Ascending aorta (tissue), 2 donors: ENCODE results near the gene INPP5B. TPM values are rescaled to one million over a fixed set of nuclear protein-coding genes. Genes with fewer than 3 reads are reported as not detected.

Experiments used
- DNase-seq, 2 donors: peaks; one replicate each; pipeline ENCODE4 v3.0.0-alpha.2; 2019; ENCODE audit warnings: low spot score in 2 of 2
- H3K27ac ChIP-seq, 2 donors: fragments of 200-600 bp; sonication (generic); one replicate each; pipeline ENCODE4 v1.5.1; 2016 to 2017; ENCODE audit warnings: mild to moderate bottlenecking in 1 of 2
- H3K27me3 ChIP-seq: fragments of 200-600 bp; sonication (generic); one replicate; pipeline ENCODE4 v1.5.1; 2017
- H3K36me3 ChIP-seq, 2 donors: fragments of 200-600 bp; sonication (generic); one replicate each; pipeline ENCODE4 v1.5.1; 2016
- H3K4me1 ChIP-seq, 2 donors: fragments of 200-600 bp; sonication (generic); one replicate each; pipeline ENCODE4 v1.5.1; 2016 to 2017; ENCODE audit warnings: mild to moderate bottlenecking in 1 of 2
- H3K4me3 ChIP-seq, 2 donors: fragments of 200-600 bp; sonication (generic); one replicate each; pipeline ENCODE4 v1.5.1; 2016 to 2017; ENCODE audit warnings: mild to moderate bottlenecking in 1 of 2
- H3K9me3 ChIP-seq, 2 donors: fragments of 200-600 bp; sonication (generic); one replicate each; pipeline ENCODE4 v1.5.1; 2016
- intact Hi-C: fragments of 100-400 bp; cut with DNase I; formaldehyde crosslinking; loops from one replicate; pipeline ENCODE4 v1.15.1; 2023
- total RNA-seq: library from RNA; depleted of rRNA; stranded (reverse); fragments of >200 nt; gene quantifications from one replicate; pipeline ENCODE4 v1.1.0, GENCODE V29; 2016
- TF ChIP-seq, protein P1 (sequence below), 3 experiments: fragments of 200-600 bp in 2 of 3; fragments of 450-650 bp in 1 of 3; sonication (generic) in 2 of 3; IDR thresholded peaks; one replicate each; pipeline ENCODE4 v1.5.1; 2016 to 2019; ENCODE audit warnings: antibody characterized with exemption in 3 of 3, mild to moderate bottlenecking in 1 of 3, moderate library complexity in 1 of 3

Gene INPP5B
- total RNA-seq, 1 donor from 2014 or later: 11.7 TPM

DNA sequence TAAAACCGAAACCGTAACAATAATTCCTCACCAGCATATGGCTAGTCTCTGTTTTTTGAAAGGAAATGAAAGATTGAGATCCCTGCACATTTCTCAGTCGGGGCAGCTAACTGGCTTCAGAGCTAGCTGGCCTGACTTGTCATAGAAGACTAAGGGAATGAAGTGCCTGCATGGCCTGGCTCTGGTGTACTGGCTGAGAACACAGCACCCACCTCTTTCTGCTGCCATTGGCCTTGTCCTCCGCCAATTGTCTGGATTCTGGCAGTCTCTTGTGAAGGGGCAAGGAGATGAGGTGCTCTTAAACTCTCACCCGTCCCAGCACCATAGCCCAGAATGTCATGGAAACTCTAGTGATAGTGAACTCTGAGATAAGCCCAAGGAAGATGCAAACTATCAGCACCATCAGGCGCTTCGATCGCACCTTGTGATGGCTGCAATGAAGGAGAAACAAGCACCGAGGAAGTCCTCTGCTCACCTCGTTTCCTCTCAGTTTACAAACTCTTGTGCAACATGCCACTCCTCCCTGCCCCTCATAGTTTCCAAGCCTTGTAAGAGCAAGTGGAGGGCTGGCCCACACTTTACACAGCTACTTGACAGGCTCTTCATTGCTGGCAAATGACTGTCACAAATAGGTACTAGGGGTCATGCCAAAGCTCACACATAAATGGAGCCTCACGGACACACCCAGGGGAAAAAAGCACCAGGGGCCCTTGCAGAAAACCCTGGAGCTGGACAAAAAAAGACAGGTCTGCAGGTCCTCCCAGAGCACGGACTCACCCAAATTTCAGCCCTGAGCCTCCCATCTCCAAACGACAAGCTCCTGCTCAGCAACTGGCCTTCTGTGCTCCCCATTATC, 16.4 kb downstream of the INPP5B start:
- H3K4me3 ChIP-seq: peak overlapping the region; percentile 82 to 94
- H3K27ac ChIP-seq: peak overlapping the region; percentile 79 to 83

DNA sequence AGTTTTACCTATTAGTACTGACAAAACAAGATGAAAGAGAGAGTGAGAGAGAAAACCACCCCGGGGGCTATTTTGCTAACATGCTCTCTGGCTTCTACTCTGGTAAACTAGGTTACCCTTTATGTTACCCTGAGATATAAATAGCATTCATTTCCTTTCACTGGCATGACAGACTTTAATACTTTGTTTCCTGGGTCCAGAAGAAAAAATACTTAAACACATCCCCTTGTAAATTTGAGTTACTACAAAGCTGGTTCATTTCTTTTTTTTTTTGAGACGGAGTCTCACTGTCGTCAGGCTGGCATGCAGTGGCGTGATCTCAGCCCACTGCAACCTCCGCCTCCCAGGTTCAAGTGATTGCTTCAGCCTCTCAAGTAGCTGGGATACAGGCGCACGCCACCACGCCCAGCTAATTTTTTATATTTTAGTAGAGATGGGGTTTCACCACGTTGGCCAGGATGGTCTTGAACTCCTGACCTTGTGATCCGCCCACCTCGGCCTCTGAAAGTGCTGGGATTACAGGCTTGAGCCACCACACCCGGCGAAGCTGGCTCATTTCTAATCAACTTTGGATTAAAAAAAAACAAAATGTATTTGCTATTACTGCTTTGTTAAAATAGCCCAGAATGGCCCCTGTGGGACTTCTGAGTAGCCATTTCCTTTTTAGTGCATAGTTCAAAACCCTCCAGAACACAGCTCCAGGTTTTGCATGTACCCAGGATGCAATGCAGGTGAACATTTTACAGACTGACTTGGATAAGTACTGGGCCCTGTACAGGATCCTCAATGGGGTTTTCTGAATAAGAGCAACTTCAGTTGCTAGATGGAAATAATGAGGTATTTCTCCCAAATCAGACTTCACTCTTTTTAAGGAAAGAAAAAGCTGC, 20.6 kb downstream of the INPP5B start:
- TF ChIP-seq, protein P1, sequence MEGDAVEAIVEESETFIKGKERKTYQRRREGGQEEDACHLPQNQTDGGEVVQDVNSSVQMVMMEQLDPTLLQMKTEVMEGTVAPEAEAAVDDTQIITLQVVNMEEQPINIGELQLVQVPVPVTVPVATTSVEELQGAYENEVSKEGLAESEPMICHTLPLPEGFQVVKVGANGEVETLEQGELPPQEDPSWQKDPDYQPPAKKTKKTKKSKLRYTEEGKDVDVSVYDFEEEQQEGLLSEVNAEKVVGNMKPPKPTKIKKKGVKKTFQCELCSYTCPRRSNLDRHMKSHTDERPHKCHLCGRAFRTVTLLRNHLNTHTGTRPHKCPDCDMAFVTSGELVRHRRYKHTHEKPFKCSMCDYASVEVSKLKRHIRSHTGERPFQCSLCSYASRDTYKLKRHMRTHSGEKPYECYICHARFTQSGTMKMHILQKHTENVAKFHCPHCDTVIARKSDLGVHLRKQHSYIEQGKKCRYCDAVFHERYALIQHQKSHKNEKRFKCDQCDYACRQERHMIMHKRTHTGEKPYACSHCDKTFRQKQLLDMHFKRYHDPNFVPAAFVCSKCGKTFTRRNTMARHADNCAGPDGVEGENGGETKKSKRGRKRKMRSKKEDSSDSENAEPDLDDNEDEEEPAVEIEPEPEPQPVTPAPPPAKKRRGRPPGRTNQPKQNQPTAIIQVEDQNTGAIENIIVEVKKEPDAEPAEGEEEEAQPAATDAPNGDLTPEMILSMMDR (IDR thresholded peaks at IDR 0.05): no peak
- Histone ChIP-seq H3K27ac (peak overlapping the region; percentile 49 to 68), H3K4me1 (peaks cover 4 to 16% of the 10 kb centered on the region in 2 donors), H3K4me3 (no peak overlapping the region), H3K36me3 (peaks cover 0 to 19% of the 10 kb centered on the region in 2 donors), H3K9me3 (no peaks in the 10 kb centered on the region), H3K27me3 (no peaks in the 10 kb centered on the region)
- intact Hi-C loops: no loop called here
- DNase-seq: no peak

More for the DNA sequence above, 16.4 kb downstream of the INPP5B start:
- peaks cover 4 to 22% of the 10 kb centered on the region in 2 donors for H3K4me1 ChIP-seq
- H3K36me3 ChIP-seq: peaks cover 4 to 10% of the 10 kb centered on the region in 2 donors
- H3K27me3 ChIP-seq: no peaks in the 10 kb centered on the region
- TF ChIP-seq, protein P1 (IDR thresholded peaks at IDR 0.05): no peak
- intact Hi-C loops: loop anchor here (2.0 to 5.0 kb wide), 4 partner anchors 16 to 72 kb away; partner anchors contain the start of genes INPP5B and MTF1
- H3K9me3 ChIP-seq: no peaks in the 10 kb centered on the region
- peak in 1 of 2 donors; percentile 73 for DNase-seq

DNA sequence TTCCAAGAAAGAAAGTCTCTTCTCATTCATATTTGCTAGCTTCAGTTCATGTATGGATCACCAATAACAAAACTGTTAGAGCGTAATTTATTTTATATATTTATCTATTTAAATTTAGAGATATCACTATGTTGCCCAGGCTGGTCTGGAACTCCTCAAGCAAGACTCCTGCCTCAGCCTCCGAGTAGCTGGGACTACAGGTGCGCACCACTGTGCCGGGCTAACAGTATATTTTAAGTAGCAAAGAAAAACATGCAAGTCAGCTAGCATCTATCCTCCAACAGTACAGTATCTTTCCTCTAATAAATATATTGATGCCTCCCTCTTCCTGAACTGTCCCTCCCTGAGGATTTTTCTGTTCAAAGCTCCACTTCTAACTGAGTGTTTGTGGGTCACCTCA, 21.5 kb downstream of the INPP5B start:
- TF ChIP-seq, protein P1 (IDR thresholded peaks at IDR 0.05): no peak
- peaks cover 4 to 8% of the 10 kb centered on the region in 2 donors for H3K4me1 ChIP-seq
- DNase-seq: no peak
- intact Hi-C loops: no loop called here
- no peaks in the 10 kb centered on the region for H3K27me3 ChIP-seq
- H3K9me3 ChIP-seq: no peaks in the 10 kb centered on the region
- no peak overlapping the region for H3K4me3 ChIP-seq
- peaks cover 0 to 19% of the 10 kb centered on the region in 2 donors for H3K36me3 ChIP-seq
- H3K27ac ChIP-seq: peak overlapping the region; percentile 49 to 68

DNA sequence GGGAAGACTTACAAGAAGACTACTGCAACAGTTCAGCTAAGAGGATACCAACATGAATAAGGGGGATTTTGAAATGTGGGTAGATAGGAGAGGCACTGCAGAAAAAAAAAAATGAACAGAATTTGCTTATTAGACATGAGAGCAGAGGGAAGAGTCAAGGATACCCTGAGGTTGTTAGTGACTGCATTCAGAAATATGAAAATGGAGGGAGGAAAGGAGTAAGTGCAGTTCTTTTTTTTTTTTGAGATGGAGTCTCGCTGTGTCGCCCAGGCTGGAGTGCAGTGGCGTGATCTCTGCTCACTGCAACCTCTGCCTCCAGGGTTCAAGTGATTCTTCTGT, 23.3 kb downstream of the INPP5B start:
- Histone ChIP-seq H3K9me3 (no peaks in the 10 kb centered on the region), H3K4me3 (no peak overlapping the region), H3K27ac (no peak overlapping the region), H3K36me3 (peaks cover 0 to 19% of the 10 kb centered on the region in 2 donors), H3K4me1 (peaks cover 4 to 8% of the 10 kb centered on the region in 2 donors), H3K27me3 (no peaks in the 10 kb centered on the region)
- TF ChIP-seq, protein P1 (IDR thresholded peaks at IDR 0.05): no peak
- intact Hi-C loops: no loop called here
- DNase-seq: no peak

DNA sequence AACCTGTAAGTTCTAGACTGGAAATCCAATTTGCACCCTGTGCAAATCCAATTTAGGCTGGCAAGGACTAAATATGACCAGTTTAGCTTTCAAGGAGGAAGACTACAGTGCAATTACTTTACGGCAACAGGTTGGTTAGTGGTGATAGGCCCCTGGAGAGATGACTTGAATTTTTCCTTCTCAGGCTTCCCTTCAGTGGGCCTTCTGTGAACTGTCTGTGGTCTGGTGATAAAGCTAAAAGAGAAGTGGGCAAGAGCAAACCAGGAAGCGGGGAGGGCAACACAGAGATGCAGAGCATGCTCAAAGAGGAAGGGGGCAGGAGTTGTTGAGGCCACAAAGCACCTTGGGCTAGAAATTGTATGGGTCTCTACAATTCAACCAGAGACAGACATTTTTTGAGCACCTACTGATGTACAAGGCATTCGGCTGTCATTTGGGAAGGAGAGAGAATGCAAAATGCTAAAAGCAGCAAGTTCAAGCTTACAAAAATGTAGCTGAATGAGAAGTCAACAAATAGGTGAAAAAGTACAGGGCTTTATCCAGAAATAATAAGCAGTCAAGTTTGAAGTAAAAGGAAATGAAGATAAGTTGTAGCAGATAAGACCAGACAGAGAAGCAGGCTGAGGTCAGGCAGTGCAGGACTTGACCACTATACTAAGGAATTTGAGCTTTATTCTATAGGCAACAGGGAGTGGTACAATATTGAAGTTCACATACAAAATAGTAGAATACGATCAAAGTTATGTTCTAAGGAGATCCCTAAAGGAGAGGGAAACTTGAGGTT, 23.9 kb downstream of the INPP5B start:
- intact Hi-C loops: no loop called here
- no peaks in the 10 kb centered on the region for H3K9me3 ChIP-seq
- no peak overlapping the region for H3K4me3 ChIP-seq
- H3K27me3 ChIP-seq: no peaks in the 10 kb centered on the region
- H3K27ac ChIP-seq: peak overlapping the region in 1 of 2 donors; percentile 6
- peaks cover 4 to 8% of the 10 kb centered on the region in 2 donors for H3K4me1 ChIP-seq
- TF ChIP-seq, protein P1 (IDR thresholded peaks at IDR 0.05): no peak
- H3K36me3 ChIP-seq: peaks cover 0 to 19% of the 10 kb centered on the region in 2 donors
- DNase-seq: no peak
